Lower lobe of right lung (tissue), 2 donors: ENCODE results near the gene TXNDC5. TPM values are rescaled to one million over a fixed set of nuclear protein-coding genes. Genes with fewer than 3 reads are reported as not detected.
"Not testable (repeated sequence)": the region's sequence is repeated elsewhere in the genome, so short reads cannot be mapped to it uniquely, and the experiment has no call there.

Experiments used
- ATAC-seq, 2 donors: fragments of 200-7000 bp; cut with Tn5 transposase; one replicate each; pipeline ENCODE4 v1.9.1; 2020 to 2022; ENCODE audit warnings: mild to moderate bottlenecking in 2 of 2, moderate library complexity in 2 of 2
- DNase-seq: peaks from one replicate; pipeline ENCODE4 v3.0.0-alpha.2; 2020
- H3K27ac ChIP-seq: fragments of 200-600 bp; one replicate; pipeline ENCODE4 v1.8.0; 2022
- H3K27me3 ChIP-seq: fragments of 200-600 bp; one replicate; pipeline ENCODE4 v1.8.0; 2022; ENCODE audit warnings: low read depth
- H3K36me3 ChIP-seq: fragments of 200-600 bp; one replicate; pipeline ENCODE4 v1.8.0; 2022; ENCODE audit warnings: mild to moderate bottlenecking
- H3K4me1 ChIP-seq: fragments of 200-600 bp; one replicate; pipeline ENCODE4 v1.8.0; 2022
- H3K4me3 ChIP-seq: fragments of 200-600 bp; one replicate; pipeline ENCODE4 v1.8.0; 2022; ENCODE audit warnings: mild to moderate bottlenecking
- H3K9me3 ChIP-seq: fragments of 200-600 bp; one replicate; pipeline ENCODE4 v1.8.0; 2022
- intact Hi-C: fragments of 100-400 bp; cut with DNase I; formaldehyde crosslinking; loops from one replicate; pipeline ENCODE4 v1.11.0; 2022
- total RNA-seq: library from RNA; stranded (reverse); fragmentation: NEBNext Ultra II Directional; extraction: Animal tissue kit (Norgen Biotek cat#: 25700); gene quantifications from one replicate; pipeline ENCODE4 v1.2.1, GENCODE V29; 2021
- TF ChIP-seq, protein P1 (sequence below): fragments of 200-600 bp; IDR thresholded peaks from one replicate; pipeline ENCODE4 v1.8.0; 2022; ENCODE audit warnings: antibody characterized with exemption, mild to moderate bottlenecking
- donor health status: DM: no; HTN: yes; CAD: no; lungs with severe emphysema.

TXNDC5 gene
- total RNA-seq, 1 donor from 2014 or later: 98.3 TPM

DNA sequence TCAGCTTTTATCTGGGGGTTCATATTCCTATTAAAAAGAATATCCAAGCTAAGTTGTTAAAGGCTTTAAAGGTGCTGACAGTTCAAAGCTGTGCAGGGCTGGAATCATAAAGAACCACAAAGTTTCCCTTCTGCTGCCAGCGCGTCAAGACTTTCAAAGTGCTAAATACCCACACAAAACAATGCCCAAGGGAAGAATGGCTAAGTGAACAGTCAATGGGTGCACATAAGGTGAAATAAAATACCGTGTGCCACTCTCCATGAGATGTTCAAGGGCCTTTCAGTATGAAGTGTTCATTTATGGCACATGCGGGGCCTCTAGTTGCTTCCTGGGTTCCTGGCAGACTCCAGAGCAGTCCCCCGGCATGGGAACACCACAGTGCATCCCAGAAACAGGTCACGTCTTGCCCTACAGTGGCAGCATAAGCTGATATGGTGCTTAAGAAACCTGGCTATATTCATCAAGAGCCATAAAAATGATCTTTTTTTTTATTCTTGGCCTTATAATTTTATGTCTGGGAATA lies 14.1 kb downstream of the TXNDC5 start:
- no peak overlapping the region for H3K27ac ChIP-seq
- ATAC-seq (no peak), DNase-seq (no peak)
- H3K4me1 ChIP-seq: no peaks in the 10 kb centered on the region
- no peaks in the 10 kb centered on the region for H3K9me3 ChIP-seq
- H3K4me3 ChIP-seq: no peak overlapping the region
- H3K27me3 ChIP-seq: no peaks in the 10 kb centered on the region
- intact Hi-C loops: no loop called here
- TF ChIP-seq, protein P1, sequence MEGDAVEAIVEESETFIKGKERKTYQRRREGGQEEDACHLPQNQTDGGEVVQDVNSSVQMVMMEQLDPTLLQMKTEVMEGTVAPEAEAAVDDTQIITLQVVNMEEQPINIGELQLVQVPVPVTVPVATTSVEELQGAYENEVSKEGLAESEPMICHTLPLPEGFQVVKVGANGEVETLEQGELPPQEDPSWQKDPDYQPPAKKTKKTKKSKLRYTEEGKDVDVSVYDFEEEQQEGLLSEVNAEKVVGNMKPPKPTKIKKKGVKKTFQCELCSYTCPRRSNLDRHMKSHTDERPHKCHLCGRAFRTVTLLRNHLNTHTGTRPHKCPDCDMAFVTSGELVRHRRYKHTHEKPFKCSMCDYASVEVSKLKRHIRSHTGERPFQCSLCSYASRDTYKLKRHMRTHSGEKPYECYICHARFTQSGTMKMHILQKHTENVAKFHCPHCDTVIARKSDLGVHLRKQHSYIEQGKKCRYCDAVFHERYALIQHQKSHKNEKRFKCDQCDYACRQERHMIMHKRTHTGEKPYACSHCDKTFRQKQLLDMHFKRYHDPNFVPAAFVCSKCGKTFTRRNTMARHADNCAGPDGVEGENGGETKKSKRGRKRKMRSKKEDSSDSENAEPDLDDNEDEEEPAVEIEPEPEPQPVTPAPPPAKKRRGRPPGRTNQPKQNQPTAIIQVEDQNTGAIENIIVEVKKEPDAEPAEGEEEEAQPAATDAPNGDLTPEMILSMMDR: no peak
- H3K36me3 ChIP-seq: peaks cover 98% of the 10 kb centered on the region

DNA sequence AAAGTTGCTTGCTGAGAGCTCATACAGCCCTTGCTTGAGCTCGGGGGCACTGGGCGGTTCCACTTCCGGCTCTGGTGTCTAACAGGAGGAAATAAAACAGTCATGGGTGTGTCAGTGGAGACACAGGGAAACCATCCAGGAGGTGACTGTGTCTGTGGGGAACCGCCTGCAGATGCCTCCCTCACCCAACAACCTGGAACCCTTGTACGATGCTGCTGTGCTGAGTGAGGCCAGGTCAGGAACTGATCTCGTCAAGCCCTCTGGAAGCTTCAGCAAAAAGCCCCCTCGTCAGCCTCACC lies 15.5 kb downstream of the TXNDC5 start:
- H3K36me3 ChIP-seq: peaks cover 98% of the 10 kb centered on the region

DNA sequence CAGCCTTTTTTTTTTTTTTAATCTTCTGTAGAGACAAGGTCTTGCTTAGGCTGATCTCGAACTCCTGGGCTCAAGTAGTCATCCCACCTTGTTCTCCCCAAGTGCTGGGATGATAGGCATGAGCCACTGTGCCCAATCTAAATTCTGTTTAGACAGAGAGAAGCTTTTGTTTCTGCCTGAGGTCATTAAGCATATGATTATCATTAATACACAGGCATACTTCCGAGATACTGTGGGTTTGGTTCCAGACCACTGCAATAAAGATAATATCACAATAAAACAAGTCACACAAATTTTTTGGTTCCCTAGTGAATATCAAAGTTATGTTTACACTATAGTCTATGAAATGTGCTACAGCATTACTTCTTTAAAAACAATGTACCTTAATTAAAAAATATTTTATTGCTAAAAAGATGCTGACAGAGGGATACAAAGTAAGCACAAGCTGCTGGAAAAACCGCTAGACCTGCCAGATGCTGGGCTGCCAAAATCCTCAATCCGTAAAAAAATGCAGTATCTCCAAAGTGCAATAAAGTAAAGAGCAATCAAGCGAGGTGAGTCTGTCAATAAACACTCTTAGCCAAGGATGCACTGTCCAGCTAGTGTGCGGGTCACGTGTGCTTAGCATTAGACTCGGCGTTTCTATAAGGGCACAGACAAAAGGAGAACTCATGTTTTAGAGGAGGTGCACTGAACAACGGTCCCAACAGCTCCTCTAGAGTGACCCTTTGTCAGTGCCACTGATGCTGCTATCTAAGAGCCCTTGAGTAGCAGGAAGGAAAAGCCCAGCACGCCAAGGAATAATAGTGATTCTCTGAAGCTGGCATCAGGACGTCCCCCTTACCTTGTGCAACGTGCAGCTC lies 16.1 kb downstream of the TXNDC5 start:
- no peak overlapping the region for H3K27ac ChIP-seq
- H3K4me3 ChIP-seq: no peak overlapping the region
- intact Hi-C loops: no loop called here
- no peaks in the 10 kb centered on the region for H3K27me3 ChIP-seq
- H3K36me3 ChIP-seq: peaks cover 98% of the 10 kb centered on the region
- H3K4me1 ChIP-seq: no peaks in the 10 kb centered on the region
- no peak for ATAC-seq
- H3K9me3 ChIP-seq: no peaks in the 10 kb centered on the region
- TF ChIP-seq, protein P1: no peak
- DNase-seq: no peak

More for the DNA sequence above, 15.5 kb downstream of the TXNDC5 start:
- DNase-seq (no peak), ATAC-seq (no peak)
- H3K27ac ChIP-seq: no peak overlapping the region
- no peaks in the 10 kb centered on the region for H3K4me1 ChIP-seq
- H3K27me3 ChIP-seq: no peaks in the 10 kb centered on the region
- H3K9me3 ChIP-seq: no peaks in the 10 kb centered on the region
- intact Hi-C loops: no loop called here
- H3K4me3 ChIP-seq: no peak overlapping the region
- TF ChIP-seq, protein P1: no peak

DNA sequence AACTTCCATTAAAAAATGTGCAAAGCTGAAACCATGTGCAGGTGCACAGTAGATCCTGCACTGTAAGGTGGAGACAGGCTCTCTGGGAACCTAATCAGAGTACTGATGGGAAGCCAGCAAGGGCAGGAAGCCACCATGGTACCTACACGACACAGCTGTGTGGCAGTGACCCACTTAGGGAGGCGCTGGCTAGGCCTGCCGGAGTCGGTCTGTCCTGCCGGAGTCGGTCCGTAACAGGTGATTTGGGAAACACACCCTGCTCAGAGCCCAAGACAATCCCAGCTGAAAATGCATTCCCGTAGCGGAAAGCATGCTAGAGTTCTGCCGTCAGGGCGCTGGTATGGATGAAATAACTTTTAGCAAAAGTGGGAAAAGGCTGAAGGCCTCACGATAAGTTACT lies 17.2 kb downstream of the TXNDC5 start:
- no peaks in the 10 kb centered on the region for H3K4me1 ChIP-seq
- no peaks in the 10 kb centered on the region for H3K9me3 ChIP-seq
- peaks cover 98% of the 10 kb centered on the region for H3K36me3 ChIP-seq
- ATAC-seq (no peak), DNase-seq (no peak)
- H3K27ac ChIP-seq: no peak overlapping the region
- TF ChIP-seq, protein P1: no peak
- H3K27me3 ChIP-seq: no peaks in the 10 kb centered on the region
- H3K4me3 ChIP-seq: no peak overlapping the region
- intact Hi-C loops: no loop called here

DNA sequence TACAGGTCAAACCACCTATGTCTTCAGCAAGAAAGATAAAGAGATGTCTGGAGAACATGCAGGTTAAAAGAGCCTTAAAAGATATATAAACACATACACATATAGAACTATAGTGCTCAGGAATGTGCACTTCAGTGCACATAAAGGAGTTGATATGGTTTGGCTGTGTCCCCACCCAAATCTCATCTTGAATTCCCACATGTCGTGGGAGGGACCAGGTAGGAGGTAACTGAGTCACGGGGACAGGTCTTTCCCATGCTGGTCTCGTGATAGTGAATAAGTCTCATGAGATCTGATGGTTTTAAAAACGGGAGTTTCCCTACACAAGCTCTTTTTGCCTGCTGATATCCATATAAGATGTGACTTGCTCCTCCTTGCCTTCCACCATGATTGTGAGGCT lies 18.2 kb downstream of the TXNDC5 start:
- H3K9me3 ChIP-seq, H3K27me3 ChIP-seq, DNase-seq, H3K27ac ChIP-seq, ATAC-seq, intact Hi-C loops, H3K4me3 ChIP-seq, H3K4me1 ChIP-seq: not testable (repeated sequence)
- H3K36me3 ChIP-seq: peaks cover 98% of the 10 kb centered on the region
